Right lobe of liver (tissue), 6 donors: ENCODE measurements around the gene PTPRN2. TPM values are rescaled to one million over a fixed set of nuclear protein-coding genes. Genes with fewer than 3 reads are reported as not detected.

Source experiments
- ATAC-seq, 4 donors: fragments of 200-7000 bp; cut with Tn5 transposase; one replicate each; pipeline ENCODE4 v1.9.1; 2020; ENCODE audit warnings: mild to moderate bottlenecking in 4 of 4, moderate library complexity in 4 of 4
- DNase-seq, 3 donors: peaks; one replicate each; pipeline ENCODE4 v3.0.0-alpha.2; 2020
- H3K27ac ChIP-seq, 3 donors: fragments of 200-600 bp; one replicate each; pipeline ENCODE4 v1.8.0; 2022
- H3K27me3 ChIP-seq, 2 donors: fragments of 200-600 bp; one replicate each; pipeline ENCODE4 v1.8.0; 2022
- H3K36me3 ChIP-seq, 4 donors: fragments of 200-600 bp; sonication (generic) in 1 of 4; one replicate each; pipeline versions ENCODE4 v1.5.1 to v1.8.0; 2017 to 2022; ENCODE audit warnings: control low read depth in 1 of 4
- H3K4me1 ChIP-seq, 4 donors: fragments of 200-600 bp; sonication (generic) in 1 of 4; one replicate each; pipeline versions ENCODE4 v1.5.1 to v1.8.0; 2017 to 2022; ENCODE audit warnings: control low read depth in 1 of 4
- H3K4me3 ChIP-seq, 3 donors: fragments of 200-600 bp; one replicate each; pipeline ENCODE4 v1.8.0; 2022
- H3K9me3 ChIP-seq, 4 donors: fragments of 200-600 bp; sonication (generic) in 1 of 4; one replicate each; pipeline versions ENCODE4 v1.5.1 to v1.8.0; 2017 to 2022; ENCODE audit warnings: control low read depth in 1 of 4
- CTCF ChIP-seq, 4 donors: fragments of 200-600 bp in 3 of 4; fragments of 450-650 bp in 1 of 4; IDR thresholded peaks; one replicate each; pipeline versions ENCODE4 v1.5.1 to v1.8.0; 2016 to 2022; ENCODE audit warnings: antibody characterized with exemption in 4 of 4, mild to moderate bottlenecking in 2 of 4
- POLR2A ChIP-seq: fragments of 450-650 bp; IDR thresholded peaks from one replicate; pipeline ENCODE4 v1.6.1; 2017; ENCODE audit warnings: antibody characterized with exemption, mild to moderate bottlenecking
- WGBS: methylation state at CpG from one replicate; pipeline ENCODE4 v1.1.6; 2018; ENCODE audit warnings: low coverage, low lambda C conversion rate; ENCODE audit not compliant: insufficient coverage; ENCODE audit errors: missing lambda C conversion rate; 5-methylcytosine and 5-hydroxymethylcytosine counted together
- intact Hi-C, 2 donors: fragments of 100-400 bp; cut with DNase I; formaldehyde crosslinking; loops; one replicate each; pipeline versions ENCODE4 v1.11.2 to v1.14.1; 2022
- total RNA-seq, 6 experiments: library from RNA; depleted of rRNA in 2 of 6; stranded (reverse); fragments of >200 nt in 2 of 6; fragmentation: NEBNext Ultra II Directional in 3 of 6; extraction: Animal tissue kit (Norgen Biotek cat#: 25700) in 3 of 6; gene quantifications; one replicate each; pipeline versions ENCODE4 v1.1.0 to v1.2.4, GENCODE V29; 2016 to 2023
- donor health status: DM: no; HTN: yes; CAD: no.
- donor health status: DM: no; HTN: no; CAD: no.
- donor health status: DM: no; HTN: no; CAD: no.
- donor health status: DM: no; HTN: yes; CAD: no.
- donor health status: DM: no; HTN: yes; CAD: no.

PTPRN2 gene
- total RNA-seq, 6 experiments from 2014 or later = 0.15 to 0.87 (median 0.67) TPM

- no peaks in the 10 kb centered on the region for H3K4me1 ChIP-seq
- TF ChIP-seq CTCF (IDR thresholded peaks at IDR 0.05) (no peak), POLR2A (no peak)
- DNase-seq (peak in 1 of 3 donors; percentile 21), ATAC-seq (no peak)
- intact Hi-C loops = no loop called here
- H3K27me3 ChIP-seq = no peaks in the 10 kb centered on the region
- 85% methylated on average over 6 of the region's 14 CpGs for WGBS
- no peaks in the 10 kb centered on the region for H3K36me3 ChIP-seq
- no peaks in the 10 kb centered on the region for H3K9me3 ChIP-seq
- no peak overlapping the region for H3K4me3 ChIP-seq
- H3K27ac ChIP-seq = no peak overlapping the region
Measured at GRCh38 chr7:158247758-158248487, 339.7 kb downstream of the PTPRN2 start.

GRCh38 chr7:158246960-158247673 lies 340.5 kb downstream of the PTPRN2 start:
- Histone ChIP-seq H3K9me3 (no peaks in the 10 kb centered on the region), H3K27me3 (no peaks in the 10 kb centered on the region), H3K4me1 (no peaks in the 10 kb centered on the region), H3K36me3 (no peaks in the 10 kb centered on the region), H3K4me3 (no peak overlapping the region), H3K27ac (no peak overlapping the region)
- ATAC-seq (peak in 1 of 4 donors; percentile 23), DNase-seq (peak in 1 of 3 donors; percentile 42)
- intact Hi-C loops = no loop called here
- TF ChIP-seq POLR2A = no peak
- TF ChIP-seq CTCF (IDR thresholded peaks at IDR 0.05) = no peak
- 79% methylated on average over 9 of the region's 28 CpGs for WGBS

- Histone ChIP-seq H3K27ac (no peak overlapping the region), H3K36me3 (no peaks in the 10 kb centered on the region), H3K9me3 (no peaks in the 10 kb centered on the region), H3K4me1 (no peaks in the 10 kb centered on the region), H3K27me3 (no peaks in the 10 kb centered on the region), H3K4me3 (no peak overlapping the region)
- WGBS = 80% methylated on average over 22 of the region's 24 CpGs
- intact Hi-C loops = no loop called here
- DNase-seq = peak in 1 of 3 donors; percentile 22
- TF ChIP-seq CTCF (IDR thresholded peaks at IDR 0.05) = no peak
- no peak for TF ChIP-seq POLR2A
- ATAC-seq = no peak
Measured at GRCh38 chr7:158246272-158246959, 341.2 kb downstream of the PTPRN2 start.

GRCh38 chr7:158245724-158246041 lies 341.9 kb downstream of the PTPRN2 start:
- Histone ChIP-seq H3K9me3 (no peaks in the 10 kb centered on the region), H3K36me3 (no peaks in the 10 kb centered on the region), H3K4me3 (no peak overlapping the region), H3K27ac (no peak overlapping the region), H3K4me1 (no peaks in the 10 kb centered on the region), H3K27me3 (no peaks in the 10 kb centered on the region)
- TF ChIP-seq POLR2A (no peak), CTCF (IDR thresholded peaks at IDR 0.05) (no peak)
- ATAC-seq (no peak), DNase-seq (no peak)
- no CpG with 5 or more reads among the region's 12 CpGs for WGBS
- intact Hi-C loops = no loop called here
